Fibroblast of the aortic adventitia (primary cell): ENCODE data around the gene AAK1. TPM values are rescaled to one million over a fixed set of nuclear protein-coding genes. Genes with fewer than 3 reads are reported as not detected.

Experiments
- DNase-seq: peaks from one replicate; pipeline ENCODE4 v3.0.0-alpha.2; 2010; ENCODE audit warnings: low read depth
- H3K4me3 ChIP-seq: 2 replicates; pipeline ENCODE4 v1.5.1; 2011; ENCODE audit warnings: low read depth, mild to moderate bottlenecking, control low read depth, low read length, moderate library complexity
- CTCF ChIP-seq: IDR thresholded peaks from 2 replicates; pipeline ENCODE4 v1.5.1; 2011; ENCODE audit warnings: mild to moderate bottlenecking, low read length, control low read depth, inconsistent platforms; ENCODE audit not compliant: insufficient read depth
- total RNA-seq: library from RNA; depleted of rRNA; stranded (reverse); fragments of >200 nt; gene quantifications from 2 replicates; pipeline ENCODE4 v1.2.3, GENCODE V29; 2012; ENCODE audit warnings: low replicate concordance

The AAK1 gene
- total RNA-seq, 1 donor = 82.6 TPM

- no peak for DNase-seq
- H3K4me3 ChIP-seq = no peak overlapping the region
- no peak for TF ChIP-seq CTCF
Measured at GRCh38 chr2:69539549-69539908, 104.0 kb downstream of the AAK1 start.

GRCh38 chr2:69538872-69539548 is 104.5 kb downstream of the AAK1 start:
- no peak overlapping the region for H3K4me3 ChIP-seq
- no peak for TF ChIP-seq CTCF
- DNase-seq = no peak

- DNase-seq = no peak
- H3K4me3 ChIP-seq = no peak overlapping the region
- no peak for TF ChIP-seq CTCF
Measured at GRCh38 chr2:69538249-69538648, 105.3 kb downstream of the AAK1 start.

GRCh38 chr2:69535817-69536241 is 107.7 kb downstream of the AAK1 start:
- DNase-seq = no peak
- no peak overlapping the region for H3K4me3 ChIP-seq
- TF ChIP-seq CTCF = no peak

GRCh38 chr2:69531186-69531585 is 112.4 kb downstream of the AAK1 start:
- H3K4me3 ChIP-seq = no peak overlapping the region
- TF ChIP-seq CTCF = no peak
- DNase-seq = no peak

- TF ChIP-seq CTCF = no peak
- no peak overlapping the region for H3K4me3 ChIP-seq
- peak; percentile 13 for DNase-seq
Measured at GRCh38 chr2:69529480-69529879, 114.1 kb downstream of the AAK1 start.

- DNase-seq = no peak
- no peak overlapping the region for H3K4me3 ChIP-seq
- no peak for TF ChIP-seq CTCF
Measured at GRCh38 chr2:69525261-69525660, 118.3 kb downstream of the AAK1 start.
